ENCODE results near the gene CES4A.
"Not testable (repeated sequence)": the region's sequence is repeated elsewhere in the genome, so short reads cannot be mapped to it uniquely, and the experiment has no call there.

CES4A gene

DNA sequence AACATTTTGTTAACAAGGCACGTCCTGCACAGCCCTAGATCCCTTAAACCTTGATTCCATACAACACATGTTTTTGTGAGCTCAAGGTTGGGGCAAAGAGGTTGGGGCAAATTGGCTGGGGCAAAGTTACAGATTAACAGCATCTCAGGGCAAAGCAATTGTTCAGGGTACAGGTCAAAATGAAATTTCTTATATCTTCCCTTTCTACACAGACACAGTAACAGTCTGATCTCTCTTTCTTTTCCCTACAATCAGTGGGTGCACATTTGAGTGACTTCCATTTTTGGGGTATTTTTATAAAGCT, 32.3 kb upstream of the CES4A start:
- not testable (repeated sequence) for DNase-seq

DNA sequence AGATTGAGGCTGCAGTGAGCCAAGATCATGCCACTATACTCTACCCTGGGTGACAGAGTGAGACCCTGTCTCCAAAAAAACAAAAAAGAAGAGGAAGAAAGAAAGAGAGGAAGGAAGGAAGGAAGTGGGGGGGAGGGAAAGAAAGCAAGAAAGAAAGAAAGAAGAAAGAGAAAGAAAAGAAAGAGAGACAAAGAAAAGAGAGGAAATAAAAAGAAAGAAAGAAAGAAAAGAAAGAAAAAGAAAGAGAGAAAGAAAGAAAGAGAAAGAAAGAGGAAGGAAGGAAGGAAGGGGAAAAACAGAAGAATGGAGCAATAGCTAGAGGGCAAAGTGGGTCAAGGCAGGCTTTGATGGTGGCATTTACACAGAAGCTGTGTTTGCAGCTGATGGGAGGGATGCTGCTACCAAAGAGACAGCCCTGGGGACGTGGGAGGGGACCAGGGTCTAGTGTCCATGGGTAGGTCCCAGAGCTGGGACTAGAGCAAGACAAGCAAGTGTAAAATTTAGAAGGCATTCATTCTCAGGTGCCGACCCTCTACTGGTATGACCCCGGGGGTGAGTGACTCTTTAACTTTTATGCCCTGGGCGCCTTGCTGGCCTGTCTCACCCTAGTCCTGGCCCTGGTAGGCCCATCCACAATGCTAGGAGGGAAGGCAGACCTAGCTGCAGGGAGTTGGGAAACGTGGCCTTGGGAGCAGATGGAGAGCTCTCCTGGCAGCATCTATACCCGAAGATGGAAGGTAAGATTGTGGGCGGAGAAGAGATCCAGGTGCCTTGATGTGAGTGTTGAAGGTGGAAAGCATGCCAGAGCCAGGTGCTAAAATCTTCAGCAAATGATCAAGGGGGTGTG, 29.3 kb upstream of the CES4A start:
- no peak for DNase-seq

DNA sequence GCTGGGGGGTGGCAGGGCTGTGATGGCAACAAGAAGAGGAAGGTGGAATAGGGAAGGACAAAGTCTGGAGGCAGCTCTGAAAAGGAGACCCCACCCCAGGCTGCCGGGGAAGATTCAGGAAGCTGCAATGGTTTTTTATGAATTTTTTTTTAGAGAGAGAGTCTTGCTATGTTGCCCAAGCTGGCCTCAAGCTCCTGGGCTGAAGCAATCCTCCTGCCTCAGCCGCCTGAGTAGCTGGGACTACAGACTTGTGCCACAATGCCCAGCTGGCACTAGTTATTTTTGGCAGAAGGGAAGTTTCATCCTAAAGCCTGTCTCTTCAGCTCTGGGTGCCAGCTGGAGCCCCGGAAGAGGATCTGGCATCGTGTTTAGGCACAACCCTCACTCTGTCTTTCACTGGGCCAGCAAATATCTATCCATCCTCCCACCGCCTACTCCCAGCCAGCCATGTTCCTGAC, 28.7 kb upstream of the CES4A start:
- no peak for DNase-seq

DNA sequence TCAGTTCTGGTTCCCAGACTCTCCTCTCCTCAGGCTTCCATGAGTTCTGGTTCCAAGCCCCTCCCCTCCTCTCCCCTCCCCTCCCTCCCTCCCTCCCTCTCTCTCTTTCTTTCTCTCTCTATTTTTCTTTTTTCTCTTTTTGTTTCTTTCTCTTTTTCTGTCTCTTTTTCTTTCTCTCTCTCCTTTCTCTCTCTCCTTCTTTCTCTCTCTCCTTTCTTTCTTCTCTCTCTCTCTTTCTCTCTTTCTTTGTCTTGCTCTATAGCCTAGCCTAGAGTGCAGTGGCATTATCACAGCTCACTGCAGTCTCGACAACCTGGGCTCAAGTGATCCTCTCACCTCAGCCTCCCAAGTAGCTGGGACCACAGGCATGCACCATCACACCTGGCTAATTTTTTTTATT, 28.1 kb upstream of the CES4A start:
- no peak for DNase-seq

DNA sequence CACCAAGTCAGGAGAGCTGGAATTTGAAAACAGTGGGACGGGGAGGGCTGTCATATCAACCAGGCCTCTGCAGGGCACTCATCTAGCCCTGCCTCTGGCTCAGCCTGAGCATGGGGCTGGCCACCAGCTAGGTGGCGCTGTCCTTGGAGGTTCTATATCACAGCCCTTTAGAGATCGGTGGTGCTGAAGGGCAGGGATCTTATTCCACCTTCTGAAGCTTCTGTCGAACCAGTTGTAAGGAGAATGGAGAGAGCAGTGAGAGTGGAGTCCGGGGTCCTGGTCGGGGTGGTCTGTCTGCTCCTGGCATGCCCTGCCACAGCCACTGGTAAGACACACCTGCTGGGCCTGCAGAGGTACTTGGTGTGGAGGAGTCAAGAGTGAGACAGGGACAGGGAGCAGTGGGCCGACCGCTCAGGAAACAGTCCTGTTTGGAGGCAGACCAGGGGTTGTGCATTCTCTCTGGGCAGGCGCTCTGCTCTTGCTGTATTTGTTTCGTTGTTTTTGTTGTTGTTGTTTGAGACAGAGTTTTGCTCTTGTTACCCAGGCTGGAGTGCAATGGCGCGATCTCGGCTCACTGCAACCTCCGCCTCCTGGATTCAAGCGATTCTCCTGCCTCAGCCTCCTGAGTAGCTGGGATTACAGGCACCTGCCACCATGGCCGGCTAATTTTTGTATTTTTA, 27.2 kb upstream of the CES4A start, which contains the start of gene CES3:
TSS of gene CES3 (plus strand) at position 202 of the 680 bp plus-strand sequence. CDS start at position 244, 42 bp downstream.
- DNase-seq = peak in 3 of 5 experiments; percentile 43 to 88 (median 58)

DNA sequence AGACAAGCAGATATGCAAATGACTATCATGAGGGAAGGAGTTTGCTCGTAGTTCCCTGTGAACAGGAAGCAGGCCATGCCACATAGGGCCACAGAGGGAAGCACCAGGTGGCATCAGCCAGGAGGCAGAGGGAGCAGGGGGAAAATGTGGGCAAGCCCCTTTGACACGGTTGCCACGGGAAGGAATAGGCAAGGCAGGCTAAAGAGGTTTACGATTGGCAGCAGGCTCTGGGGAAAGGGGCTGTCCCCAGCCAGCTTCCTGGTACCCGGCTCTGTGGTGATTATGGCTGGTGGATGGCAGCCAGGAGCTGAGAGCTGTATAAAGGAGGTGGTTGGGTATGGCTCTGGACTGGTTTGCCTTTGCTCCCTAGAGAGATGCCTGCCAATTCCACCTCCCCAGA, 26.5 kb upstream of the CES4A start:
- peak in 1 of 5 experiments; percentile 22 for DNase-seq

DNA sequence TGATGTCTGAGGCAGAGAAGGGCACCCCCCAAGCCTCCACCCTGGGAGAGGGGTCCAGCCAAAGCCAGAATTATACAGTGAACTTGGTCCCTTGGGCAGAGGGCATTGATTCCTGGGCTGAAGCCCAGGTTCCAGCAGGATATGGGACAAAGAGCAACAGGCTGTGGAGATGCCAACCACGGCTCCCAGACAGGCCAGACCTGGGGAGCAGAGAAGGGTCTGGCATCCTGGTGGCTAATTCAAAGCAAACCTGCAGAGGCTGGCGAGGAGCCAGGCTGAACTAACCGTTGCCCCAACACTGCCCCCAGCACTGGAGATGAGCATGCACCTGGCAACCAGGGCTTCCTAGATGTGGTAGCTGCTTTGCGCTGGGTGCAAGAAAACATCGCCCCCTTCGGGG, 24.3 kb upstream of the CES4A start:
- DNase-seq = no peak

DNA sequence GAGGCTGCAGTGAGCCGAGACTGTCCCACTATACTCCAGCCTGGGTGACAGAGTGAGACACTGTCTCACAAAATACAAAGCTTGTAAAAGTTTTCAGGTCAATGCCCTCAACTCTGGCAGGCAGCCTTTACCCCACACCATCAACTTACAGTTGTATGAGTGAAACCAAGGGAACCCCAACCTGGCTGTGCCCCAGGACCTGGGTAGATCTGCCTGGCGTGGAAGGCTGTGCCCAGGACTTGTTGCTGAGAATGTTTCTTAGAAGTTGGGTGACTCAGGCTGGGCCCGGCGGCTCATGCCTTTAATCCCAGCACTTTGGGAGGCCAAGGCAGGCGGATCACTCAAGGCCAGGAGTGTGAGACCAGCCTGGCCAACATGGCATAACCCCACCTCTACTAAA, 19.5 kb upstream of the CES4A start:
- DNase-seq = no peak

DNA sequence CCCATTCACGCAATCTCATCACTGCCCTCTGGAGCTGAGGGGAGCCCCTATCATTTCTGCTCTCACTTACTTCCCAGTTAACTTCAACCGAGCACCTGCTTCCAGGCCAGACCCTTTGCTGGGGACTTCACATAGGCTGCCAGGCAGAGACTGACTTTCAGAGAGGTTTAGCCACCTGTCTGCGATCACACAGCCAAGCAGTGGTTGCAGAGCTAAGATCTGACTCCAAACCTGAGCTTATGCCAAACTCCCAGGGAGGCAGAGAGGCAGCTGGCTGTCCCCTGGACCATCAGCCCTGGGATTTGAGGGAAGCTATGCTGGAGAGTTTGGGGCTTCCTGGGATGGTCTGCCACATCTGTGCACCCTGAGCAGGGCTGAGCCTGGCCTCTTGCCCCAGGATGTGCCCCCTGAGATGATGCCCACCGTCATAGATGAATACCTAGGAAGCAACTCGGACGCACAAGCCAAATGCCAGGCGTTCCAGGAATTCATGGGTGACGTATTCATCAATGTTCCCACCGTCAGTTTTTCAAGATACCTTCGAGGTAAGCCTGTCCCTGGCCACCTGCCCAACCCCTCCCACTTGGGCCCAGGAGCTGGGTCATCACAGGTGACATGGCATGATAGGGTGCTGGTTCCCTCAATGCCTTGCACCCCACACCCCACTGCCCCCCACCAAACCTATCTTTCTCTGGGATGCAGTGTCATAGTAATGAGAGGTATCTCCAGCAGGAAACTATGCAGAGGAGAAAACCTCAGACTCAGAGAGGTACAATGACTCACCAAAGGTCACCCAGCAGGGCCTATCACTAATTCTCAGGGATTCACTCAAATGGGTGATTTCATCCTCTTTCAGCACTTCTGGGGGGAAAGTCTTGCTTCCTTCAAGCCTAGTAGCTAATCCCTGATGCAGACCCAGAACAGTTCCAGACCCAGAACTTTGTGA, 17.3 kb upstream of the CES4A start:
- DNase-seq = no peak

DNA sequence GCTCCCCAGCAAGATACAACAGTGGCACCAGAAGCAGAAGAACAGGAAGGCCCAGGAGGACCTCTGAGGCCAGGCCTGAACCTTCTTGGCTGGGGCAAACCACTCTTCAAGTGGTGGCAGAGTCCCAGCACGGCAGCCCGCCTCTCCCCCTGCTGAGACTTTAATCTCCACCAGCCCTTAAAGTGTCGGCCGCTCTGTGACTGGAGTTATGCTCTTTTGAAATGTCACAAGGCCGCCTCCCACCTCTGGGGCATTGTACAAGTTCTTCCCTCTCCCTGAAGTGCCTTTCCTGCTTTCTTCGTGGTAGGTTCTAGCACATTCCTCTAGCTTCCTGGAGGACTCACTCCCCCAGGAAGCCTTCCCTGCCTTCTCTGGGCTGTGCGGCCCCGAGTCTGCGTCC, 15.4 kb upstream of the CES4A start:
- no peak for DNase-seq

DNA sequence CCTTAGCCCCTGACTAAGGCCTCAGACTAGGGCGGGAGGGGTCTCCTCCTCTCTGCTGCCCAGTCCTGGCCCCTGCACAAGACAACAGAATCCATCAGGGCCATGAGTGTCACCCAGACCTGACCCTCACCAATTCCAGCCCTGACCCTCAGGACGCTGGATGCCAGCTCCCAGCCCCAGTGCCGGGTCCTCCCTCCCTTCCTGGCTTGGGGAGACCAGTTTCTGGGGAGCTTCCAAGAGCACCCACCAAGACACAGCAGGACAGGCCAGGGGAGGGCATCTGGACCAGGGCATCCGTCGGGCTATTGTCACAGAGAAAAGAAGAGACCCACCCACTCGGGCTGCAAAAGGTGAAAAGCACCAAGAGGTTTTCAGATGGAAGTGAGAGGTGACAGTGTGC, 14.7 kb upstream of the CES4A start:
- no peak for DNase-seq

DNA sequence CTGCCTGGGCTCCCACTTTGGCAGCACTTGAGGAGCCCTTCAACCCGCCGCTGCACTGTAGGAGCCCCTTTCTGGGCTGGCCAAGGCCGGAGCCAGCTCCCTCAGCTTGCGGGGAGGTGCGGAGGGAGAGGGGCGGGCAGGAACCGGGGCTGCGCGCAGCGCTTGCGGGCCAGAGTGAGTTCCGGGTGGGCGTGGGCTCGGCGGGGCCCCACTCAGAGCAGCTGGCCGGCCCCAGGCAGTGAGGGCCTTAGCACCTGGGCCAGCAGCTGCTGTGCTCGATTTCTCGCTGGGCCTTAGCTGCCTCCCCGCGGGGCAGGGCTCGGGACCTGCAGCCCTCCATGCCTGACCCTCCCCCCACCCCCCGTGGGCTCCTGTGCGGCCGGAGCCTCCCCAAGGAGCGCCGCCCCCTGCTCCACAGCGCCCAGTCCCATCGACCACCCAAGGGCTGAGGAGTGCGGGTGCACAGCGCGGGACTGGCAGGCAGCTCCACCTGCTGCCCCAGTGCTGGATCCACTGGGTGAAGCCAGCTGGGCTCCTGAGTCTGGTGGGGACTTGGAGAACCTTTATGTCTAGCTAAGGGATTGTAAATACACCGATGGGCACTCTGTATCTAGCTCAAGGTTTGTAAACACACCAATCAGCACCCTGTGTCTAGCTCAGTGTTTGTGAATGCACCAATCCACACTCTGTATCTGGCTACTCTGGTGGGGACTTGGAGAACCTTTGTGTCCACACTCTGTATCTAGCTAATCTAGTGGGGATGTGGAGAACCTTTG, 14.0 kb upstream of the CES4A start:
- DNase-seq = not testable (repeated sequence)

DNA sequence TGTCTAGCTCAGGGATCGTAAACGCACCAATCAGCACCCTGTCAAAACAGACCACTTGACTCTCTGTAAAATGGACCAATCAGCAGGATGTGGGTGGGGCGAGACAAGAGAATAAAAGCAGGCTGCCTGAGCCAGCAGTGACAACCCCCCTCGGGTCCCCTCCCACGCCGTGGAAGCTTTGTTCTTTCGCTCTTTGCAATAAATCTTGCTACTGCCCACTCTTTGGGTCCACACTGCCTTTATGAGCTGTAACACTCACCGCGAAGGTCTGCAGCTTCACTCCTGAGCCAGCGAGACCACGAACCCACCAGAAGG, 13.5 kb upstream of the CES4A start:
- peak in 4 of 5 experiments; percentile 15 to 73 (median 25) for DNase-seq

DNA sequence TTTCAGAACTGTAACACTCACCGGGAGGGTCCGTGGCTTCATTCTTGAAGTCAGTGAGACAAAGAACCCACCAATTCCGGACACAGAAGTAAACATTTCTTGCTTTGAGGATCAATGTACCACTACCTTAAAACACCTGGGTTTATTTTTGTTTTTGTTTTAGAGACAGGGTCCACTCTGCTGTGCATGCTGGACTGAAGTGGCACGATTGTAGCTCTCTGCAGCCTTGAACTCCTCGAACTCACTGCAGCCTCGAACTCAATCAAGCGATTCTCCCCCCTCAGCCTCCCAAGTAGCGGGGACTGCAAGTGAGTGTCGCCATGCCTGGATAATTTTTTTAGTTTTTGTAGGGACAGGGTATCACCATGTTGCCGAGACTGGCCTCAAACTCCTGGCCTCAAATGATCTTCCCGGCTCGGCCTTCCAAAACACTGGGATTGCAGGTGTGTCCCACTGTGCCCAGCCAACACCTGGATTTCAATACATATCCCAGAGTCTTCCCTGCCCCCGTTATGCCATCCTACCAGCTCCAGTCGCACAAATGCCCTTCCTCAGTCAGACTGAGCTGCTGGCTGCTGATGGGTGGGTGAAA, 13.0 kb upstream of the CES4A start:
- no peak for DNase-seq

DNA sequence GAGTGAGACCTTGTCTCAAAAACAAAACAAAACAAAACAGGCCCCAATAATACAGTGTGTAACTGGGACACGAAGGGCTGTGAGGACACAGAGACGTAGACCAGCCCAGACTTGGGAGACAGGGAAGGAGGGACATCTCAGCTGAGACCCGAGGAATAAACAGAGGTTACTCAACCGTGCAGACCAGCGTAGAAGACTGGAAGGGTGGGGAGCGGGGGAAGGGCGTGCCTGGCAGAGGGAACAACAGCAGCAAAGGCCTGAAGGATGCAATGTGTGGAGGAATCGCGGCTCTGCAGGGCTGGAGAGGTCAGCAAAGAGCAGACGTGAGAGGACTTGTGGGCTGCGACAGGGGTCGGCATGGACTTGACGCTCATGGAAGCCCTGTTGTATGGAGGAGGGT, 11.6 kb upstream of the CES4A start:
- no peak for DNase-seq

DNA sequence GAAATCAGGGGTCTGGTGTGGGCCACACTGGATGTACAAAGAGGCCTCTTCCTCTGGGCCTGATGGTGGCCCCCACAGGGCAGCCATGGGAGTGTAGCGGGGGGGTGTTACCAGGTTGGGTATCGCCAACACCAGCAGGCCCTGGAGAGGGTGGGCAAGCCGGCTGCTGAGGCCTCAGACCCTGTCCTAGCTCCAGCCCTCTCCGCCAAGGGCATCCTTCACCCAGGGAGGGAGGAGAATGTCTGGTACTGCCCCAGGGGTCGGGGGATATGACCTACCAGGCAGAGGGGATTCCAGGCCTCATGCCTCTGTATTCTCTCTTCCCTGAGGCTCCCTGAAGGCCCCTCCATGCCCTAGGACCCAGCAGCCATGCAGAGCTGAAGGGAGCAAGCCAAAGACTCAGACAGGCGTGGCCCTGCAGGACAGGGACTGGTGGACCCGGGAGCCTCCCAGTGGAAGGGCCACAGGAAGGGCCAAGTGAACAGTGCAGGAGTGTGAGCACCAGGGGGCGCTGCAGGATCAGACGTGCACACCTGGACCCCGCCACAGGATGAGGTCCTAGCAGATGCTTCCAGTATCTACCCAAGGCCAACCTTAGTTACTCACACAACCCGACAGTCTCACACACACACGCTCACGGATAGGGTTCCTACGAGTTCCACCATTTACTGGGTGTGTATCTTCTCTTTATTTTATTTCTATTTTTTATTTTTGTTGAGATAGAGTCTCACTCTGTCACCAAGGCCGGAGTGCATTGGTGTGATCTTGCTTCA, 10.9 kb upstream of the CES4A start:
- peak; percentile 69 to 88 (median 82) for DNase-seq

DNA sequence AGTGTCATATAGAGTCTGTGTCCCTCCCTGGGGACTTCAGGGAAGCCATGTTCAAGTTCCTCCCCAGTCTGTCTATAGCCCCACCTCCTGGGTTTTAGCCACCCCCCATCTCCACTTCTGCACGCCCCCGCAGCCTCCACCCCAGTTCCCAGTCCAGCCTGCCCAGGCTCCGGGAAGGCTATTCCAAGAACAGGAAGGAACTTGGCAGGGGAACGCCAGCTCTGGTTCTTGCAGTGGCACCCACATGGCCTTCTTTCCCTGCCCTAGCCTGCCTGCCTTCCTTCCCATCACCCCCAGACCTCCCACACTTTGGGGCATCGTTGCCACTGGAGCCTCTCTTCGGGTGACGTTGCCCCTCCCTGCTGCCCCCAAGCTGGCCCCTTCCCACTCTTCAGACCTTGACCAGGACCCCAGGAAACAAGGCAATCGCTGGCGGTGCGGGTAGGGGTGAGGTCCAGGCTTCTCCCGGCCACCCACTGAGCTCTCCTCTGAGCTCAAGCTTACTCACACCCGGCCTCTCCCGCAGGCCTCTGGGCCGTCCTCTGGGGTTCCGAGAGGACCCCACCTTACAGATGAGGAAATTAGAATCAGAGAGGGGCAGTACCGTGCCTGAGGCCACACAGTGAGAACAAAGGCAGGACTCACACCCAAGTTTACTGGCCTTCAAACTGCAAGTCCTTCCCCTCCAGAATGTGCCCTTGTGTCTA, 9.2 kb upstream of the CES4A start:
- DNase-seq = no peak

DNA sequence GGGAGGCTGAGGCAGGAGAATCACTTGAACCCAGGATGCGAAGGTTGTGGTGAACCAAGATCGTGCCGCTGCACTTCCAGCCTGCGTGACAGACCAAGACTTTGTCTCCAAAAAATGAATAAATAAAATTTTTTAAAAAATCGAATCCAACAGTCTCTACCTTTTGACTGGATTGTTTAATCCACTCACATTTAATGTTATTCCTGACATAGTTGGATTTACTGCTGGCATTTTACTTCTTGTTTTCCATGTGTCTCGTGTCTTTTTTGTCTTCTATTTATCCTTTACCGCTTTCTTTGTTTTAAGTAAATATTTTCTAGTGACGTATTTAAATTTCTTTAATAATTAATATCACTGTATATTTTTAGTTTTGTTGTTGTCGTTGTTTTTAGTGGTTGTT, 5.4 kb upstream of the CES4A start:
- no peak for DNase-seq

DNA sequence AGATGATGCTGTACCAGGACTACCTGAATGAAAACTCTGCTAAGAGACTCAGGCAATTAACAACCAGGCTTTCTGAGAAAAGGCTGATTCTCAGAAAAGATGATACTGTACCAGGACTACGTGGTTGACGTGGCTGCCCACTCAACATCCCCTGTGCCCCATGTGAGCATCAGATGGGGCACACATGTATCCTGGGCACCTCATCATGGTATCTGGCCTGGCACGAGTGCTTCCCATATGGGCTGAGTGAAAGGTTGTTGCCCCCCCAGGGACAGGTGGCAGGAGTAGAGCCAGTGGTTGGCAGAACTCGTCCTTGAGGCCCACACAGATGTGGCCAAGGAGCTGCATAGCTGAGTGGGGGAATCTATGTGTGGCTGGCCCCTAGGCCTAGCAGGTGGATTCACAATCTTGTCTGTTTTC, 3.5 kb upstream of the CES4A start:
- DNase-seq = peak in 2 of 5 experiments; percentile 51 to 87

DNA sequence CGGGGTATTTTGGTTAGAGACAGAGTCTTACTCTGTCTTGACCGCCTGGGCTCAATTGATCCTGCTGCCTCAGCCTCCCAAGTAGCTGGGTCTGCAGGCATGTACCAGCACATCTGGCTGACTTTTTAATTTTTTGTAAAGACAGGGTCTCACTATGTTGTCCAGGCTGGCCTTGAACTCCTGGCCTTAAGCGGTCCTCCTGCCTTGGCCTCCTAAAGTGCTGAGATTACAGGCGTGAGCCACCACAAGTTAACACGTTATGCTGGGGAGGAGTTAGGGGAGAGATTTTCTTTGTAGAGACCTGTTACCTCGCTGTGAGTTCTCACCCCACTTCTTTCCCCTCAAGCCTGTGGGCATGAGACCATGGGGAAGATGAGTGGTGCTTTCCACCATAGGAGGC, 1.8 kb upstream of the CES4A start:
- no peak for DNase-seq
